GM11168 (cell line): Measurements from ENCODE around the gene MTA1.

Source experiments
- in situ Hi-C: fragments of 300-500 bp; cut with MboI; formaldehyde crosslinking; loops from one replicate; pipeline ENCODE4 v1.12.0; 2022; ENCODE audit warnings: low sequenced_read_pairs; ENCODE audit not compliant: unreplicated experiment

MTA1 gene

DNA sequence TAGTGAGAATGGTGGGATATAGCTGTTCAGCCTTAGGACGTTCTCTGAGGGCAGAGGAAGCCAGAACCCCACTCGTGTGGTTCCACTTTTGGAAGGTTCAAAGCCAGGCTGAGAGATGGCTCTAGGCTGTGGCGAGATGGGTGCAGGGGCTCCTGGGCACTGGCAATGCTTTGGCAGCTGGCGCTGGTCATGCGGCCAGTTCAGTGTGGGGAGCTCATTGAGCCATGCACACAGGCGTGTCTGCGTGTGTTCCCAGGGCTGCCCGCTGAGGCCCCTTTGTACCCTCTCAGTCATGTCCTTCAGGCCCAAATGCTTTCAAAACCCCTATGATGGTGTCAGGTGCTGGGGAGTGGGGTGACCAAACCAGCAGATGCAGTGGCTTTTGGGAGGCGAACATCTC lies 19.6 kb upstream of the MTA1 start:
- in situ Hi-C loops: no loop called here

GRCh38 chr14:105401699-105402098 lies 17.9 kb upstream of the MTA1 start:
- in situ Hi-C loops: no loop called here

GRCh38 chr14:105408592-105408991 lies 11.0 kb upstream of the MTA1 start:
- in situ Hi-C loops: no loop called here

- in situ Hi-C loops: no loop called here
These were observed 10.3 kb upstream of the MTA1 start for GRCh38 chr14:105409364-105409763.

DNA sequence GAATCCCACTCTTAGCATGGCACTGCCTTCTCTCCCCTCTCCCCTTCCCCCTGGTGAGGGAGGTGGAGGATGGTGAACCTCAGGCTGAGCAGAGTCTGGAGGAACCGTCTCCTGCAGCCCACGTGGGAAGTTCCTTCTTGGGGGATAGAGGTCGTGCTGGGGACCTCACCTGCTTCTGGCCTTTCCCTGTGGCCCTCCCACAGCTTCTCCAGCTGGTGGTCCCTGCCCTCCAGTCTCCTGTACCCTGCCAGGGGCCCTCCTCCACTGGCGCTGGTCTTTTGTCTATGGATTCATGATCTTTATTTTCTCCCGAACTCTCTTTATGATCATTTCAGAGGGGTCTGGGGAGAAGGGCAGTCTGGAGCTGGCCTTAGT lies 9.0 kb upstream of the MTA1 start:
- in situ Hi-C loops: no loop called here

DNA sequence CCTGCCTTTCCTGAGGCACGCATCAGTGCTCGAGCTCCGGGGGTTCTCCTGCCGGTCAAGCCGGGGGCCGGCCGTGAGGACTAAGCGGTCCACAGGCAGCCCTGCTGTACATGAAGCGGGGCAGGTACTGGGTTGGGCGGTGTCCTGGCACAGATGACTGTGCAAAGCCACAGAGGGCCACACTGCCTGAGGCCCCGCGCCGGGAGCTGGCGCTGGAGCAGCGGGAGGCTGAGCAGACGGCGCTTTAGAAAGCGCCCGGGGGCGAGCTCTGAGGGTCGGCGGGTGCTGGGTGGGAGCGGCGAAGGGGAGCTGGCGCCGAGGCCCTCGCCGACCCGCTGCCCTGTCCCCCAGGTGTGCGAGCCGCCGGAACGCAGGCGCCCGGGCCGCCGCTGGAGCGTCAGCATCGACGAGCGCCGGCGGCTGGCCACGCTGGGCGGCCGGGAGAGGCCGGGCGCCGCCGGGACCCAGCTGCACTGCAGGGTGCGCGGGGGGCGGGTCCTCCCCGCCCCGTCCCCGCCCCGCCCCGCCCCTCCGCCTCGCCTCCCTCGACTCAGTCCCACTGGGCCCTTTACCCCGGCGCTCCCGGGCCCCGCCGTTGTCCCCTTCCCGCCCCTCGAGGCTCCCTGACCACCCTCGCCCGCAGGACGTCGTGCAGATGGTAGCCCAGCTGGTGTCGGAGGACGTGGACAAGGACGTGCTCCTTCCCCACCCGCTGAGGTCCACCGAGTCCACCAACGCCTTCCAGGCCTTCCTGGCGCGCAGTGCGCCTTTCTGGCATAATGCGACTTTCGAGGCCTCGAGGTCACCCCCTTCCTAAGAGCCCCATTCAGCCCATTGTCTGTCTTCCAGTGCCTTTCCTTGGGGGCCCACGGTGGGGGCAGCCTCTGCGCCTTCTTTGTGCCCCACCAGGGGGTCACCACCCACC lies 8.3 kb upstream of the MTA1 start:
- in situ Hi-C loops: no loop called here

DNA sequence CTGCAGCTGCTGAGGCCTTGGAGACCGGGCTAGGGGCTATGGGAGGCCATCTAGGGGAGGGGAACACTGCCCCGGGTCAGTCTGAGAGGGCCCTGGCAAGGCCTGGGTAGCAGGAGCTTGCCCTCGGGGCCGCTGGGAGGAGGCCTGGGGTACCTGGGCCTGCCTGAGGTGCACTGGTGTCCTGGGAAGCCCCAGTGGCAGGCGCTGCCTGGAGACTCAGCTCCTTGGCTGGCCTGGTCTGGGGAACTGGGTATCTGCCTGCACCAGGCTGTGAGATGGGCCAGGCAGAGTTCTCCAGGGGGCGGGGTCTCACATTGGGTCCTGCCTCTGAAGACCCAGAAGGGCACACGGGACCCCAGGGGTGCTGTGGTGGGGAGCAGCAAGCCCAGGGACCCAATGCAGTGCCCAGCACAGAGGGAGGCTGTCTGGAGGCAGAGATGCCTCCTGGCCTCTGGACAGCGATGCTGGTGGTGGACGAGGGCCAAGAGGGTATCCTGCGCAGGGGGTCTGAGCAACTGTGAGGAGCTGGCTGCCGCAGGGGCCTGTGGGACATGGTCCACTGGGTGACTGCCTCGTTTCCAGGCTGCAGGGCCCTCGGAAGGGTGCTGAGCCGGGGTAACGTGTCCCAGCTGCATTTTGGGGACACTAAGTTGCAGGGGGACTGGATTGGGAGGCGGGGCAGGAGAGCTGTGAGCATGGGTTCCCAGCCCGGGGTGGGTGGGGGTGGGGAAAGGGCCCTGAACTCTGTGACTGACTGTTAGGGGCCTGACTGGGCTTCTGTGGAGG lies 7.4 kb upstream of the MTA1 start:
- in situ Hi-C loops: no loop called here

DNA sequence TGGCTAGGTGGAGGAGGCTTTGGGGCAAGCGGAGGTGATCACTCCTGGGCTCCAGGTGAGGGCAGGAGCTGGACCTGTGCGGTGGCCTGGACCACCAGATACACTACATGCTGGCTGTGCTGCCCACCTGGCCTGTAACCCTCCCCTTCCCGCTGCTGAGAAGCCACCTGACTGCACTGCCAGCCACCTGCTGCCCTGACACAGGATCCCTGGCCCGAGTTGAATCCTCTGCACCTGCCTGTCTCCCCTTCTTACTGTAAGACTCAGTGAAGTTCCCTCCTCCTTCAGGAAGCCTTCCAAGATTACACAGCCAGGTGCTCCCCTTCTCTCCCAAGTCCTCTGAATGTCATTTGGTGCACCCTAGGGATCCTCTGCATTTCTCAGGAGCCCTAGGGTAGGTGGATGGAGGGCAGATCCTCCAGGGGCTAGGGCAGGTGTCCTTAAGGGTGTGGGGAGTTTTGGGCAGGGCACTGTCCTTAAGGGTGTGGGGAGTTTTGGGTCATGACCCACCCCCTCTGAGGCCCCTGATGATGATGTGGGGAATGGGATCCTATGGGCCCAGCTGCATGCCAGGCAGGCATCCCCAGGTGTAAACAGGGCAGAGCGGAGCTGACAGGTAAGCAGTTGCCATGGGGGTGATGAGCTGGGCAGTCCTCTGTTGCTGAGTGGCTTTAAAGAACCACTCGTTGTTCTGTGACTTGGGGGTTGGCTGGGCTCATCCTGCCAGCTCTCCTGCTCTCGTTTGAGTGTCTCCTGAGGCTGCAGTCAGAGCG lies 6.7 kb upstream of the MTA1 start:
- in situ Hi-C loops: no loop called here

DNA sequence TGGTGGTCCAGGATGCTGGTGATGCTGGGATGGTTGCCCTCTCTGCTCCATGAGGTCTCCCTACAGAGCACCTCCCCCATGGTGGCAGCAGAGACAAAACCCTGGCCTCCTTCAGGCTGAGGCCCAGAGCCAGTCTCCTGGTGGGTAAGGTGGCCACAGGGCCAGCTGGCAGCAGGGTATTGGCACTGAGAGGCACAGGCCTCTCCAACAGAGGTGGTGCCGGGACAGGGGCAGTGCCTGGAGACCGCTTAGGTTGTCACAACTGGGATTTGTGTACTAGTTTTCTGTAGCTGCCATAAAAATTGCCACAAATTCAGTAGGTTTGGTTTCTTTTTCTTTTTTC lies 6.1 kb upstream of the MTA1 start:
- in situ Hi-C loops: no loop called here

DNA sequence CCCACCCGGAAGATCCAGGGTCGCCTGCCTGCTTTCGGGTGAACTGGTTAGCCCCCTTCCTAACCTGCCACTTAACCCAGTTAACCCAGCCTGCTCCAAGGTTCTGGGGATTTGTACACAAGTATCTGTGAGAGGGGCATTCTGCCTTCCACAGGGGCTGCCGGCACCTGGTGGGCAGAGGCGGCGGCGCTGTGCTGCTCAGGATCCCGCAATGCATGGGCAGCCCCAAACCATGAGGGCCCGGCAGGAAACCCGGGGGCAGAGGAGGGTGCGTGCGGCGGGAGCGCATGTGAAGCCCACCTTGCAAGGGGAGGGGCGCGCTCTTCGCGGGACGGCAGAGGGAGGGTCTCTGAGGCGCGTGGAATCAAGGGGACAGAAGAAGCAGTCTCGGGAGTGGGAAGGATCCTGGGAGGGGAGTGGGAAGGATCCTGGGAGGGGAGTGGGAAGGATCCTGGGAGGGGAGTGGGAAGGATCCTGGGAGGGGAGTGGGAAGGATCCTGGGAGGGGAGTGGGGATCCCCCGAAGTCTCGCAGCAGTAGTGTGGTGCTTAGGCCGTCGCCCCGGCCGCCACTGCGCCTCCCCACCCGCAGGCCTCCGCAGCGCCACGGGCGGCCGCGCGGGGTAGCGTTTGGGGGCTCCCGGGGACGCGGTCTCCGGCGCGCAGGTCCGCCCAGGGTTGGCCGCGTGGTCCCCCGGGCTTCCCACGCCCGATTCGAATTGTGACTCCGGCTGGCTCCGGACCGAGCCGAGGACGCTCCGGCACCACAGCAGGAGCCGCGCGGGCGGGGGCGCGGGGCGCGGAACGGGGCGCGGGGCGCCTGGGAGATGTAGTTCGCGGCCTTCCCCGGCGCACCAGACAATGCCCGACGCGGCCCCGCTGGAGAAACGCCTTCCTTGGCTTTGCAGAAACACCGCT lies 4.9 kb upstream of the MTA1 start:
- in situ Hi-C loops: no loop called here

- in situ Hi-C loops: no loop called here
These were observed 3.9 kb upstream of the MTA1 start for GRCh38 chr14:105415481-105416428.

GRCh38 chr14:105416671-105417070 lies 3.0 kb upstream of the MTA1 start:
- in situ Hi-C loops: no loop called here

DNA sequence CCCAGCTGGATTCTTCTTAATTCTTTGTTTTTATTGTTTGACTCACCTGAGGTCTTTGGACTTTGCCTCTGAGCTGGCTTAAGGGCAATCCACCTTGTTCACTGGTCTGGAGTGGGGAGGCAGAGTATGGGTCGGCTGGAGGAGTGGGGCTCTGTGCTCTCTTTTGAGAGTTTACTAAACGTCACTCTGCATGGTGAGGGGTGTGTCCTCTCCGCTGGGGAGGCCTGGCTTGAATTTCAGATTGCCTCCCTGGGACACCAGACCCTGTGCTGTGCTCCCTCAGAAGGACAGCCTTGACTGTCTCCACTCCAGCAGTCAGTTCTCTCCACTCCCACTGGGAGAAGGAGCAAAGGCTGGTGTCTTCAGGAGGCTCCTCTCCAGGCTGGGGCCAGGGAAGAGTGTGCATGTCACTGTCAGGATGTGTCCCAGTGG lies 1.9 kb upstream of the MTA1 start:
- in situ Hi-C loops: no loop called here

DNA sequence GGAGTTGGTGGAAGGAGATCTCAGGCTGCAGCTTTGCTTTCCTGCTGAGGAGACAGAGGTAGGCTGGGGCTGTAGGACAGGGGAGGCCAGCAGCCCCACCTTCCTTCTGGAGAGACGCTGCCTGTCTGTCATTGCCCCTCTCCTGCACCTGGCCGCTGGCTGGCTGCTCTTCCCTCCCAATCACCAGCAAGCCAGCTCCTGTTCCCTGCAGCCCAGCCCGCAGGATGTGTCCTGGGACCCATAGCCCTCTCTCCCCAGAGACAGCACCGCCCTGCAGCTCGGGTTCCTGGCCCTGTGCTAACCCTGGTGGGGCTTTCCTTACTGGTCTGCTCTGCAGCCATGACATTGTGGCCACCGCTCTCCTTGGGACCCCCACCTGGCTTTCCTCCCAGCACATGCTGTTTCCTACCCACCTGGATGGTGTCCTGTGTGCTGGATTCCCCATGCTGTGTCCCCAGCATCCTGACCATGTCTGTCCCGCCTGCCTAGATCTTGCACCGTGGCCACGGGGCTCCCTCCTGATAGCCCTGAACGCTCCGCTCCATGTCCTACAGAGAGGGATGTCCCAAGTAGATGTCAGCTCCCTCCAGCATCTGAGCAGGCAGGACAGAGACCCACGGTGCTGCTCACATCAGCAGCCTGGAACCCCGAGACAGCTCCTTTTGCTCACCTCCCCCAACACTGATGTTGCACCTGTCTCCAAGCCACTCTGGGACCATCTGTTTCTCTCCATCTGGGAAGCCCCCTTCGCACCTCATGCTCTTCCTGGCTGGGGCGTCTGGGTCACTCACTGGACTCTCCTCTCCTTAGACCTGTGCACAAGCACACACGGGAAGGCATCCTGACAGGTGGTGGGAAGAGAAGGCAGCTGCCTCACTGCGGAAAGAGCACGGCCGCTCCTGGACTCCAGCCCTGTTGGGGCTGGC lies 1.1 kb upstream of the MTA1 start:
- in situ Hi-C loops: no loop called here

DNA sequence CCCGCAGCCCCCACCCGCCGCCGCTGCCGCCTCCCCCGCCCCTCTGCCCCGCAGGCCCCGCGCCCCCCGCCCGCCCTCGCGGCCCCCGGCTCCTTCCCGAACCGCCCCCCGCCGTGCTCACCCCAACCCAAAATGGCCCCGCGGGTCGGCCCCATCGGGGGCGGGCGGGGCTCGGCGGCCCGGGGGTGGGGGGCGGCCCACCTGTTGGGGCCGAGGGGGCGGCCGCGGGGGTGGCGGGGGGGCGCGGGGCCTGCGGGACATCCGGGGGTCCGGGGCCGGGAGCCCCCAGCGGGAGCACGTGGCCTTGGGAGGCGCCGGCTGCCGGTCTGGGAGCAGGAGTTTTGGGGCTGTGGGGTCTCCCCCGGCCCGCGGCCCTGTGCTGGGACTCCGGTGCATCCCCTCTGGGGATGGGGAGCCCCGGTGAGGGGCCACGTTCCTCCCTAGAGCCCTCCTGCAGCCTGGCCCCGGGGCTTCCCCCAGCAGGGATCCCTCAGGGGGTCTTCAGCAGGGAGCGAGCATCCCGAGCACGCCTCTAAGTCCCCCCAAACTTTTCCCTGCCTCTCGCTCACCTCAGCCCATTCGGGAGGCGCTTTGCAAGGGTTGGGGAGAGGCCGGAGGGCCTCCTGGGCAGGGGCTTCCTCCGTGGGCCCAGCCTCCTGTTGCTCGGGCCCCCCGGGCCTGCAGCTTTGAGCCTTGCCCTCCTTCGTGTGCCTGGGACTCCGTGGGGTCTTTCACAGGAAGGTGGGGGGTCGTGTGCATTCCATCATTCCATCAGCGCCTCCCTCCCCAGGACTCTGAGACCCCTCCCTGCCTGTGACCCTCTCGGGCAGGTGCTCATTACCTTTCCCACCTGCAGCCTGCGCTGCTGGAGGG lies 710 bp downstream of the MTA1 start:
- in situ Hi-C loops: no loop called here

DNA sequence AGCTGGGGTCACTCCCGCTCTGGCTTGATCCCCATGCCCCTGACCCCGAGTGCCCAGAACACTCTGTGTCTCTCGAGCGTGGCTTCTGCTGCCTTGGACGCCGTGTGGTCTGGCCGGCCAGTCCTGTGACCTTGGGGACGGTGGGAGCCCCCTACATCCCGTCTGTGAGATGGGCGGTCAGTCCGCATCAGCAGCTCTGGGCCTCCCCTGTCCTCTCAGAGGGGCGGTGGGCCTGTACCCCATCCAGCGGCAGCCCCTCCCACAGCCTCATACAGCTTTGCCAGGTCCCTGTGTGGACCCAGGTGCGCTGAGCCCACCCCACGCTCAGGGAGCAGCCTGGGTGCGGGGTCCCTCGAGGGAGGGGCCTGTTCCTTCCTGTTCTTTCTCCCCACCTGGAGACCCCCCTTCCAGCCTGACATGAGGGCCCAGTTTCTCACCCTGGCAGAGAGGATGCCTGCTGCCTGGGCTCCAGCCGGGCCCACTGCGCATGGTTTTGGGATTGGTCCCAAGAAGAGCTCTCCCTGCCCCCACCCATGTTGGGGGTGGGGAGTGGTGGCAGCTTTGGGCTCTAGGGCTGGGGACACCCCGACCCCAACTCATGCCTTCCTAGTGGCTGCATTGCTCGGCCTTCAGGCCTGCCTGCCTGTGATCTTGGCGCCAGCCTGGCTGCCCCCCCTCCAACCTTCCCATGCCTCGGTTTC lies 1.5 kb downstream of the MTA1 start:
- in situ Hi-C loops: no loop called here
